ENCODE measurements around the gene IPCEF1. TPM values are rescaled to one million over a fixed set of nuclear protein-coding genes. Genes with fewer than 3 reads are reported as not detected.

IPCEF1 gene
- total RNA-seq, 4 donors from 2014 or later, result 0.37 to 8.7 (median 3.8) TPM

DNA sequence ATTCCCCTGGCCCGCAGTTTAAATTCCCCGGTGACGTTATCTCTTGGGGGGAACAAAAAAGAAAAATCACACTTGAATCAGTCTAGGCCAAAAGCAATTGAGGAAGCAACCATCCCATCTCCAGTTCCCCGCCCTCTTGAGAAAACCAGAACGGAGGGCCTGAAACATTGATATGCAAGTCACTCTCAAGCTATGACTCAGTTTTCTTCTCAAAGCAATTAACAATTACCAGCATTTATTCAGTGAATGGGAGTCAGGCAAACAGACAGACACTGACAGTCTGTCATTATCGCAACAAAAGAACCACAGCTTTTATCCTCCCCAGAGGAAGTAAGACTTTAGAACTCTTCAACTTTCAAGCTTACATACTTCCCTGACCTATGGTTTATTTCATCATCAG lies 216.7 kb downstream of the IPCEF1 start:
- TF ChIP-seq EP300 (IDR thresholded peaks at IDR 0.05; ENCODE audit: low read depth) (no peak), POLR2AphosphoS5 (IDR thresholded peaks at IDR 0.05) (no peak), POLR2A (IDR thresholded peaks at IDR 0.05) (no peak)
- TF ChIP-seq, protein P1, sequence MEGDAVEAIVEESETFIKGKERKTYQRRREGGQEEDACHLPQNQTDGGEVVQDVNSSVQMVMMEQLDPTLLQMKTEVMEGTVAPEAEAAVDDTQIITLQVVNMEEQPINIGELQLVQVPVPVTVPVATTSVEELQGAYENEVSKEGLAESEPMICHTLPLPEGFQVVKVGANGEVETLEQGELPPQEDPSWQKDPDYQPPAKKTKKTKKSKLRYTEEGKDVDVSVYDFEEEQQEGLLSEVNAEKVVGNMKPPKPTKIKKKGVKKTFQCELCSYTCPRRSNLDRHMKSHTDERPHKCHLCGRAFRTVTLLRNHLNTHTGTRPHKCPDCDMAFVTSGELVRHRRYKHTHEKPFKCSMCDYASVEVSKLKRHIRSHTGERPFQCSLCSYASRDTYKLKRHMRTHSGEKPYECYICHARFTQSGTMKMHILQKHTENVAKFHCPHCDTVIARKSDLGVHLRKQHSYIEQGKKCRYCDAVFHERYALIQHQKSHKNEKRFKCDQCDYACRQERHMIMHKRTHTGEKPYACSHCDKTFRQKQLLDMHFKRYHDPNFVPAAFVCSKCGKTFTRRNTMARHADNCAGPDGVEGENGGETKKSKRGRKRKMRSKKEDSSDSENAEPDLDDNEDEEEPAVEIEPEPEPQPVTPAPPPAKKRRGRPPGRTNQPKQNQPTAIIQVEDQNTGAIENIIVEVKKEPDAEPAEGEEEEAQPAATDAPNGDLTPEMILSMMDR (IDR thresholded peaks at IDR 0.05), result no peak
- WGBS, 2 donors (ENCODE audit: low coverage in 1 of 2), result 79 to 94% methylated on average over 6 of the region's 6 CpGs
- Histone ChIP-seq H3K27me3 (no peaks in the 10 kb centered on the region), H3K27ac (no peak overlapping the region), H3K9me3 (no peaks in the 10 kb centered on the region), H3K4me1 (no peaks in the 10 kb centered on the region), H3K36me3 (no peaks in the 10 kb centered on the region), H3K4me3 (no peak overlapping the region)
- intact Hi-C loops (cut with DNase I; ENCODE audit: low total_unique reads) (no loop called here), in situ Hi-C loops (cut with MboI; ENCODE audit: low pct_ligation_motif_present in 1 of 4, low pct_unique_long_range_greater_than_20kb in 1 of 4, low sequenced_read_pairs in 3 of 4) (no loop called here)
- DNase-seq, result no peak

DNA sequence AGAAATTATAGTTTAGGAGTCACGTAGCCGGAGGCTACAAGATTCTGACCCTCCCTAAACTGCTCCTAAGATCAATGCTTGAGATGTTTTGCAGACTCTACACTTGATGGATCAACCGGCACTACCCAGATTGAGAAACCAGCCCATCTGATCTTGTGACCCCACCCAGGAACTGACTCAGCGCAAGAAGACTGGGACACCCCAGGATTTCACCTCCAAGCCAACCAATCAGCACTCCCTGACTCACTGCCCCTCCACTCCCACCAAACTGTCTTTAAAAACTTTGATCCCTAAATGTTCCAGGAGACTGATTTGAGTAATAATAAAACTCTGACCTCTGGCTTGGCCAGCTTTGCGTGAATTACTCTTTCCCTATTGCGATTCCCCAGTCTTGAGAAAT lies 217.8 kb downstream of the IPCEF1 start:
- Histone ChIP-seq H3K4me3 (no peak overlapping the region), H3K4me1 (no peaks in the 10 kb centered on the region), H3K27ac (no peak overlapping the region), H3K27me3 (no peaks in the 10 kb centered on the region), H3K36me3 (no peaks in the 10 kb centered on the region), H3K9me3 (no peaks in the 10 kb centered on the region)
- 83 to 93% methylated on average over 3 to 6 of the region's 6 CpGs for WGBS, 2 donors (ENCODE audit: low coverage in 1 of 2)
- in situ Hi-C loops (cut with MboI; ENCODE audit: low pct_ligation_motif_present in 1 of 4, low pct_unique_long_range_greater_than_20kb in 1 of 4, low sequenced_read_pairs in 3 of 4) (no loop called here), intact Hi-C loops (cut with DNase I; ENCODE audit: low total_unique reads) (no loop called here)
- TF ChIP-seq, protein P1 (IDR thresholded peaks at IDR 0.05), result no peak
- TF ChIP-seq POLR2A (IDR thresholded peaks at IDR 0.05) (no peak), POLR2AphosphoS5 (IDR thresholded peaks at IDR 0.05) (no peak), EP300 (IDR thresholded peaks at IDR 0.05; ENCODE audit: low read depth) (no peak)
- DNase-seq, result no peak

GRCh38 chr6:154134471-154135147 lies 222.0 kb downstream of the IPCEF1 start:
- Histone ChIP-seq H3K9me3 (no peaks in the 10 kb centered on the region), H3K27me3 (no peaks in the 10 kb centered on the region), H3K27ac (no peak overlapping the region), H3K4me1 (no peaks in the 10 kb centered on the region), H3K36me3 (no peaks in the 10 kb centered on the region), H3K4me3 (no peak overlapping the region)
- in situ Hi-C loops (cut with MboI; ENCODE audit: low pct_ligation_motif_present in 1 of 4, low pct_unique_long_range_greater_than_20kb in 1 of 4, low sequenced_read_pairs in 3 of 4) (no loop called here), intact Hi-C loops (cut with DNase I; ENCODE audit: low total_unique reads) (no loop called here)
- TF ChIP-seq, protein P1 (IDR thresholded peaks at IDR 0.05), result no peak
- TF ChIP-seq EP300 (IDR thresholded peaks at IDR 0.05; ENCODE audit: low read depth) (no peak), POLR2A (IDR thresholded peaks at IDR 0.05) (no peak), POLR2AphosphoS5 (IDR thresholded peaks at IDR 0.05) (no peak)
- DNase-seq, result no peak
- 83 to 85% methylated on average over 5 to 8 of the region's 8 CpGs for WGBS, 2 donors (ENCODE audit: low coverage in 1 of 2)

DNA sequence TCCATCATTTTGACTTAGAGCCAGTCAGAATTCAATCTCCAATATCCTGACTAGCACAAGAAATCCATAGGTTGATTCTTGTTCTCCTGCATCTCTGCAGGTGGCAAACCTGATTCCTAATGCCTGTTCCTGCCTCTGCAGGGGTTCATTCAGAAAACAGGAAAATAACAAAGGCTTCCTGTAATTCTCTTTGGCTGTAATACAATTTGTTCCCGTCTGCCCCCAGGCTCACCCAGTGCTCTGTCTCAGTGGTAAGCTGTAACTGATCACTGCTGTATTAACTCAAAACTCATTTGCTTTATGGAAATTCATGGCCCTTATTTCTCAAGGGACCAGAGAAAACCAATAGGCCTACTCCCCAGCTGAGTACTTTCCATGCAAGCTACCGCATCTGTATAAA lies 228.9 kb downstream of the IPCEF1 start:
- in situ Hi-C loops (cut with MboI; ENCODE audit: low pct_ligation_motif_present in 1 of 4, low pct_unique_long_range_greater_than_20kb in 1 of 4, low sequenced_read_pairs in 3 of 4) (no loop called here), intact Hi-C loops (cut with DNase I; ENCODE audit: low total_unique reads) (no loop called here)
- no peak overlapping the region for H3K27ac ChIP-seq
- 75 to 79% methylated on average over 1 to 2 of the region's 2 CpGs for WGBS, 2 donors (ENCODE audit: low coverage in 1 of 2)
- no peak overlapping the region for H3K4me3 ChIP-seq
- no peaks in the 10 kb centered on the region for H3K36me3 ChIP-seq
- DNase-seq, result no peak
- H3K4me1 ChIP-seq, result no peaks in the 10 kb centered on the region
- H3K9me3 ChIP-seq, result no peaks in the 10 kb centered on the region
- TF ChIP-seq POLR2A (IDR thresholded peaks at IDR 0.05), result no peak
- TF ChIP-seq POLR2AphosphoS5 (IDR thresholded peaks at IDR 0.05), result no peak
- TF ChIP-seq, protein P1 (IDR thresholded peaks at IDR 0.05), result no peak
- TF ChIP-seq EP300 (IDR thresholded peaks at IDR 0.05; ENCODE audit: low read depth), result no peak
- H3K27me3 ChIP-seq, result no peaks in the 10 kb centered on the region

Measured in transverse colon (tissue), 4 donors.